Measurements from ENCODE around the gene ZNFX1.

GRCh38 chr20:49275216-49275615, 2.6 kb downstream of the ZNFX1 start:
- TF ChIP-seq, protein P1, sequence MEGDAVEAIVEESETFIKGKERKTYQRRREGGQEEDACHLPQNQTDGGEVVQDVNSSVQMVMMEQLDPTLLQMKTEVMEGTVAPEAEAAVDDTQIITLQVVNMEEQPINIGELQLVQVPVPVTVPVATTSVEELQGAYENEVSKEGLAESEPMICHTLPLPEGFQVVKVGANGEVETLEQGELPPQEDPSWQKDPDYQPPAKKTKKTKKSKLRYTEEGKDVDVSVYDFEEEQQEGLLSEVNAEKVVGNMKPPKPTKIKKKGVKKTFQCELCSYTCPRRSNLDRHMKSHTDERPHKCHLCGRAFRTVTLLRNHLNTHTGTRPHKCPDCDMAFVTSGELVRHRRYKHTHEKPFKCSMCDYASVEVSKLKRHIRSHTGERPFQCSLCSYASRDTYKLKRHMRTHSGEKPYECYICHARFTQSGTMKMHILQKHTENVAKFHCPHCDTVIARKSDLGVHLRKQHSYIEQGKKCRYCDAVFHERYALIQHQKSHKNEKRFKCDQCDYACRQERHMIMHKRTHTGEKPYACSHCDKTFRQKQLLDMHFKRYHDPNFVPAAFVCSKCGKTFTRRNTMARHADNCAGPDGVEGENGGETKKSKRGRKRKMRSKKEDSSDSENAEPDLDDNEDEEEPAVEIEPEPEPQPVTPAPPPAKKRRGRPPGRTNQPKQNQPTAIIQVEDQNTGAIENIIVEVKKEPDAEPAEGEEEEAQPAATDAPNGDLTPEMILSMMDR (IDR thresholded peaks at IDR 0.05; ENCODE audit: low read depth, low read length) = no peak
- TF ChIP-seq EZH2phosphoT487 (IDR thresholded peaks at IDR 0.05; ENCODE audit: low read depth) = no peak
